ENCODE data around the gene POLE. TPM values are rescaled to one million over a fixed set of nuclear protein-coding genes. Genes with fewer than 3 reads are reported as not detected.

The POLE gene
- total and polyA plus RNA-seq, 2 donors from 2014 or later, result 5.3 to 23.0 TPM

- intact Hi-C loops (cut with DNase I), result no loop called here
- H3K36me3 ChIP-seq (ENCODE audit: control insufficient read depth in 2 of 3, insufficient read depth in 3 of 3, low read length in 3 of 3), result peaks cover 0 to 4% (median 0%) of the 10 kb centered on the region in 3 donors
- no peaks in the 10 kb centered on the region for H3K27me3 ChIP-seq (ENCODE audit: control insufficient read depth, insufficient read depth, low read length)
- H3K9me3 ChIP-seq (ENCODE audit: control insufficient read depth in 2 of 3, insufficient read depth in 1 of 3, low read length in 3 of 3), result no peaks in the 10 kb centered on the region
- no peak for FAIRE-seq
- H3K4me1 ChIP-seq (ENCODE audit: control insufficient read depth in 2 of 3, insufficient read depth in 2 of 3, low read depth in 1 of 3, low read length in 3 of 3), result peaks cover 0 to 2% (median 0%) of the 10 kb centered on the region in 3 donors
- no peak overlapping the region for H3K27ac ChIP-seq (ENCODE audit: low read depth in 2 of 2, low read length in 2 of 2)
- no peak for DNase-seq
- no peak overlapping the region for H3K9ac ChIP-seq (ENCODE audit: low read length in 3 of 3)
- no peak for TF ChIP-seq CTCF (IDR thresholded peaks at IDR 0.05; ENCODE audit: borderline replicate concordance, extremely low read depth, insufficient read depth)
- H3K4me3 ChIP-seq (ENCODE audit: low read length in 3 of 3), result no peak overlapping the region
Observed at GRCh38 chr12:132708150-132708549, 21.0 kb upstream of the POLE start.

GRCh38 chr12:132707241-132707640, 20.1 kb upstream of the POLE start:
- DNase-seq (no peak), FAIRE-seq (no peak)
- H3K27me3 ChIP-seq (ENCODE audit: control insufficient read depth, insufficient read depth, low read length), result no peaks in the 10 kb centered on the region
- TF ChIP-seq CTCF (IDR thresholded peaks at IDR 0.05; ENCODE audit: borderline replicate concordance, extremely low read depth, insufficient read depth), result no peak
- intact Hi-C loops (cut with DNase I), result no loop called here
- no peak overlapping the region for H3K27ac ChIP-seq (ENCODE audit: low read depth in 2 of 2, low read length in 2 of 2)
- H3K4me1 ChIP-seq (ENCODE audit: control insufficient read depth in 2 of 3, insufficient read depth in 2 of 3, low read depth in 1 of 3, low read length in 3 of 3), result peaks cover 0 to 2% (median 0%) of the 10 kb centered on the region in 3 donors
- H3K4me3 ChIP-seq (ENCODE audit: low read length in 3 of 3), result no peak overlapping the region
- no peak overlapping the region for H3K9ac ChIP-seq (ENCODE audit: low read length in 3 of 3)
- H3K9me3 ChIP-seq (ENCODE audit: control insufficient read depth in 2 of 3, insufficient read depth in 1 of 3, low read length in 3 of 3), result no peaks in the 10 kb centered on the region
- peaks cover 0 to 4% (median under 1%) of the 10 kb centered on the region in 3 donors for H3K36me3 ChIP-seq (ENCODE audit: control insufficient read depth in 2 of 3, insufficient read depth in 3 of 3, low read length in 3 of 3)

GRCh38 chr12:132703641-132704040, 16.5 kb upstream of the POLE start:
- intact Hi-C loops (cut with DNase I), result no loop called here
- Histone ChIP-seq H3K9me3 (ENCODE audit: control insufficient read depth in 2 of 3, insufficient read depth in 1 of 3, low read length in 3 of 3) (no peaks in the 10 kb centered on the region), H3K27me3 (ENCODE audit: control insufficient read depth, insufficient read depth, low read length) (no peaks in the 10 kb centered on the region), H3K9ac (ENCODE audit: low read length in 3 of 3) (no peak overlapping the region), H3K27ac (ENCODE audit: low read depth in 2 of 2, low read length in 2 of 2) (no peak overlapping the region), H3K36me3 (ENCODE audit: control insufficient read depth in 2 of 3, insufficient read depth in 3 of 3, low read length in 3 of 3) (peaks cover 0 to 15% (median 8%) of the 10 kb centered on the region in 3 donors), H3K4me1 (ENCODE audit: control insufficient read depth in 2 of 3, insufficient read depth in 2 of 3, low read depth in 1 of 3, low read length in 3 of 3) (no peaks in the 10 kb centered on the region), H3K4me3 (ENCODE audit: low read length in 3 of 3) (peak overlapping the region in 1 of 3 donors; percentile 11)
- FAIRE-seq (no peak), DNase-seq (peak in 3 of 5 donors; percentile 38 to 75 (median 67))
- TF ChIP-seq CTCF (IDR thresholded peaks at IDR 0.05; ENCODE audit: borderline replicate concordance, extremely low read depth, insufficient read depth), result no peak

- Histone ChIP-seq H3K4me3 (ENCODE audit: low read length in 3 of 3) (no peak overlapping the region), H3K27me3 (ENCODE audit: control insufficient read depth, insufficient read depth, low read length) (no peaks in the 10 kb centered on the region), H3K36me3 (ENCODE audit: control insufficient read depth in 2 of 3, insufficient read depth in 3 of 3, low read length in 3 of 3) (peaks cover 0 to 21% (median 9%) of the 10 kb centered on the region in 3 donors), H3K9ac (ENCODE audit: low read length in 3 of 3) (no peak overlapping the region), H3K27ac (ENCODE audit: low read depth in 2 of 2, low read length in 2 of 2) (no peak overlapping the region), H3K4me1 (ENCODE audit: control insufficient read depth in 2 of 3, insufficient read depth in 2 of 3, low read depth in 1 of 3, low read length in 3 of 3) (no peaks in the 10 kb centered on the region), H3K9me3 (ENCODE audit: control insufficient read depth in 2 of 3, insufficient read depth in 1 of 3, low read length in 3 of 3) (no peaks in the 10 kb centered on the region)
- FAIRE-seq (no peak), DNase-seq (no peak)
- intact Hi-C loops (cut with DNase I), result no loop called here
- TF ChIP-seq CTCF (IDR thresholded peaks at IDR 0.05; ENCODE audit: borderline replicate concordance, extremely low read depth, insufficient read depth), result no peak
Observed at GRCh38 chr12:132702640-132703039, 15.5 kb upstream of the POLE start.

Measured in kidney (tissue), 14 donors.